Esophagus muscularis mucosa (tissue), 4 donors: ENCODE data around the gene RBX1.

ENCODE experiments used
- CTCF ChIP-seq, 3 experiments: fragments of 200-600 bp in 2 of 3; fragments of 450-650 bp in 1 of 3; sonication (generic) in 2 of 3; IDR thresholded peaks; one replicate each; pipeline ENCODE4 v1.5.1; 2017 to 2019; ENCODE audit warnings: antibody characterized with exemption in 3 of 3, mild to moderate bottlenecking in 2 of 3, moderate library complexity in 1 of 3
- EP300 ChIP-seq: sonication (generic); formaldehyde crosslinking; IDR thresholded peaks from one replicate; pipeline ENCODE4 v1.6.1; 2017; ENCODE audit warnings: antibody characterized with exemption
- POLR2A ChIP-seq: fragments of 450-650 bp; IDR thresholded peaks from one replicate; pipeline ENCODE4 v1.6.1; 2017; ENCODE audit warnings: antibody characterized with exemption, moderate library complexity, mild to moderate bottlenecking, low read depth
- POLR2AphosphoS5 ChIP-seq, 2 donors: sonication (generic); formaldehyde crosslinking; IDR thresholded peaks; one replicate each; pipeline ENCODE4 v1.6.1; 2017; ENCODE audit warnings: antibody characterized with exemption in 2 of 2

GRCh38 chr22:40979871-40980270, 28.7 kb downstream of the RBX1 start:
- TF ChIP-seq CTCF (IDR thresholded peaks at IDR 0.05) (no peak), POLR2A (no peak), POLR2AphosphoS5 (IDR thresholded peaks at IDR 0.05) (no peak), EP300 (no peak)
